ACHN (cell line): Measurements from ENCODE around the gene PLAAT2.
"Not testable (repeated sequence)": the region's sequence is repeated elsewhere in the genome, so short reads cannot be mapped to it uniquely, and the experiment has no call there.

Experiments
- DNase-seq: peaks from one replicate; pipeline ENCODE4 v3.0.0-alpha.2; 2015
- in situ Hi-C: cut with HindIII; loops from 2 replicates; pipeline ENCODE4 v1.10.0; 2017; ENCODE audit warnings: low sequenced_read_pairs, low pct_ligation_motif_present, low pct_unique_long_range_greater_than_20kb

The PLAAT2 gene

DNA sequence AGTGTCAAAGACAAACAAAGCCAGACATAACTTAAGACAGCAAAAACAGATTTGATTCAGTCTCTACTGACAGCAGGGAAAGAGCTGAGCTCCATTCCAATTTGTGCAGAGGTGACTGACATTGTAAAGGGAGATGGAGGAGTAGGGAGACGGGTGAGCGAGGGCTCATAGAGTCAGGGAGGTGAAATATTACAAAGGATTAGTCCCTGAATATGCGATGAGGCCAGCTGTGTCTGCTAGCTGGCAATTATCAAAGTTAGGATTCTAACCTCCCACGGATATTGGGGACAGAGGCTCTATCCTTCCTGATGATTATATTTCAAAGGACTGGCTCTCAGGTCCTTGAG lies 8.3 kb downstream of the PLAAT2 start:
- DNase-seq: no peak
- in situ Hi-C loops: no loop called here

DNA sequence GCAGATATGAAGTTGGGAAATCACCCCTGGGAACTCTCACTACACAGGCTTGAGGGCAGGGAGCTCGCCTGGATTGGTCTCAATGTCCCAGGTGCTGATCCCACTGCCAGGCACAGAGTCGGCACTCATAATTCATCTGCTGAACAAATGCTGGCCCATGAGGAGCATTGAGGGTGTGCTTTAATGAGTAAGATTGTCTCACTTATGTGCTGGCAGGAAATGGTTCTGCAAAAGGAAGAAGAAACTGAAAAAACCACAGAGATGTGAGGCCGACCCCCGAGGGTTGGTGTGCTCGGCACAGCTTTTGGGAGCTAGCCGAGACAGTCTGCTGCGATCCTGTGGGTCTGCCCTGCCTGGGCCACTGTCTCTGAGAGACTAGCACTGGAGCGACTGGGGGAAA lies 9.4 kb downstream of the PLAAT2 start:
- DNase-seq: no peak
- in situ Hi-C loops: no loop called here

DNA sequence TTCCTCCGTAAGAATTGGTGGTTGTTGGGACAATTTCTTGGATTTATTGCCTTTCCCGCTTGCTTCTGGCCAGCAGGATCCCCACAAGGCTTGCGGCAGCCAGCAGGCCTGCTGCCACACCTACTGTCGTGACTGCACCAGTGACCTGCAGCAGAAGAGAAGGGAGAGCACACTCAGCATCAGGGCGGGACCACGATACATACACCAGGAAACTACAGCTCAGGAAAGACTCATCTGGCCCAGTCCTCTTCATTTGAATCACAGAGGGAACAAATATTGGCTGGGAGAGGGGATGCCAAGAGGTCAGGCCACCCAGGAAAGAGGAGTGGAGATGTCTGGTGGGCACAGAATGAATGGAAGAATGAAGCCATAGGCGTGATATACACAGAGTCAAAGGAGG lies 10.3 kb downstream of the PLAAT2 start:
- in situ Hi-C loops: no loop called here
- DNase-seq: no peak

DNA sequence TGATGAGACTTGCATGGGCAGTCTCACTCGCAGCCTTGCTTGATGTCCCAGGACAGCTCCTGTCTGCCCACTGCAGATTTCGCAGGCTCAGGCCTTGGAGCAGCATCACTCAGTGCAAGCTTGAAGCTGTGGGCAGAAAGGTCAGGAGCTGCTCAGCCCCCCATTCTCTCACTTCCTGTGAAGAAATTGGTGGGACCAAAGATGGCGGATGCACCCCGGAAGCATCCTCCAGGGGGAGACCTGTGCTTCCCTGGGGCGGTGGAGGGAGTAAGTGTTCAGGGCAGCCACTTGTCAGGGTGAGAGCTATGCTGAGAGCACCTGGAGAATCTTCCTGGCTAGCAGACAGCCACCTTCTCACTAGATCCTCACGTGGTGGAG lies 11.3 kb downstream of the PLAAT2 start:
- in situ Hi-C loops: no loop called here
- DNase-seq: no peak

DNA sequence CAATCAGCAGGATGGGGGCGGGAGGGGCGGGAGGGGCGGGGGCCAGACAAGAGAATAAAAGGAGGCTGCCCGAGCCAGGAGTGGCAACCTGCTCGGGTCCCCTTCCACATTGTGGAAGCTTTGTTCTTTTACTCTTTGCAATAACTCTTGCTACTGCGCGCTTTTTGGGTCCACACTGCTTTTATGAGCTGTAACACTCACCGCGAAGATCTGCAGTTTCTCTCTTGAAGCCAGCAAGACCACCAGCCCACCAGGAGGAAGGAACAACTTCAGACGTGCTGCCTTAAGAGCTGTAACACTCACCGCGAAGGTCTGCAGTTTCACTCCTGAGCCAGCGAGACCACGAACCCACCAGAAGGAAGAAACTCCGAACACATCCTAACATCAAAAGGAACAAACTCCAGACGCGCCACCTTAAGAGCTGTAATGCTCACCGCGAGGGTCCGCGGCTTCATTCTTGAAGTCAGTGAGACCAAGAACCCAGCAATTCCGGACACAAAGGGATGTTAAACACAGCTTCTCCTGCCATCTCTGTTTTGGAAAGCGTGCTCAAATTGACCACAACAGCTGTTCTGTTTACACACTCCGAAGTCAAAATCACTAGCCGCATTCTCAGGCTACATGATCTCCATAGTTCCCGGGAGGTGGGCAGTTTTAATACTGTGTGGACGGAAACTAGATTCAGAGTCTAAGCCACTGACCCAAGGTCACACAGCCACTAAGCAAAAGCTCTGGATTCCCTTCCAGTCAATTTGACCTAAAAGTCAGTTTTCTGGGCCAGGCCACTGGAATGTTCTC lies 11.9 kb downstream of the PLAAT2 start:
- DNase-seq: no peak
- in situ Hi-C loops: no loop called here

DNA sequence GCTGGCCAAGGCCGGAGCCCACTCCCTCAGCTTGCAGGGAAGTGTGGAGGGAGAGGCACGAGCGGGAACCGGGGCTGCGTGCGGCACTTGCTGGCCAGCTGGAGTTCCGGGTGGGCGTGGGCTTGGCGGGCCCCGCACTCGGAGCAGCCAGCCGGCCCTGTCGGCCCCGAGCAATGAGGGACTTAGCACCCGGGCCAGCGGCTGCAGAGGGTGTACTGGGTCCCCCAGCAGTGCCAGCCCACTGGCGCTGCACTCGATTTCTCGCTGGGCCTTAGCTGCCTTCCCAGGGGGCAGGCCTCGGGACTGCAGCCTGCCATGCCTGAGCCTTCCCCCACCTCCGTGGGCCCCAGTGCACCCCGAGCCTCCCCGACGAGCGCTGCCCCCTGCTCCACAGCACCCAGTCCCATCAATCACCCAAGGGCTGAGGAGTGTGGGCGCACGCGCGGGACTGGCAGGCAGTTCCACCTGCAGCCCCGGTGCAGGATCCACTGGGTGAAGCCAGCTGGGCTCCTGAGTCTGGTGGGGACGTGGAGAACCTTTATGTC lies 13.0 kb downstream of the PLAAT2 start:
- DNase-seq, in situ Hi-C loops: not testable (repeated sequence)

DNA sequence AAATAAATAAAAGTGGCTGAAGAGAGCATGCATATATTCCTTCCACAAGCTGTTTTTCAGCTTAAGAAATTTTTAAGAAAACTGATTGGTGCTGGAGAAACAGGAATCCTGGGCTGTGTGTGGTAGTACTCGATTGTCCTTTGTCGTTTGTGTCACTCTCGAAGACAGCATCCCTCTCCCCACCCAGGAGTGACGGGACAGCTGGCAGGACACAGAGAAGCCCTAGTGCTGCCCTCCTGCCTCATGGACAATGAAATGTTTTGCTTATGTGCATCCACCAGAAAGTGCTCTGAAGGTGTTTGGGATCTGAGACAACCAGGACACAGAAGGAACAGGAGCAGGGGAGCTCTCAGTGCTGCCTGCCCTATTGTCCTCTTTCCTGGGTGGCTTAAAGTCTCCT lies 13.8 kb downstream of the PLAAT2 start:
- in situ Hi-C loops: no loop called here
- DNase-seq: no peak

DNA sequence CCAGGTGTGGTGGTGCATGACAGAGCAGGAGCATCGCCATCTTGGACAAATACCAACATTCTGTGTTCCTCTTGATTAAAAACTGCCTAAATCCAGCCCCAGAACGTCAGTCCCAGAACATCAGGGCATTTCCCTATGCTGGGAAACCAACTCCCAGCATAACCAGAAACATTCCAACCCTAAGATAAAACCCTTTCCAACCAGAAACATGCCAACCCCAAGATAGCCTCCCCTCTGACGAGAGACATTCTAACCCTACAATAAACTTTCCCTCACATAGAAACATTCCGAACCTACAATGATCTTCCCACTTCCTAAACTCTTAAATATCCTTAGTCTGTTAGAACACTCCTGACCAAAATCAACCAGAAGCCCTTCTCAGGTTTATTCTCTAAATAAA lies 15.0 kb downstream of the PLAAT2 start:
- no peak for DNase-seq
- in situ Hi-C loops: no loop called here

DNA sequence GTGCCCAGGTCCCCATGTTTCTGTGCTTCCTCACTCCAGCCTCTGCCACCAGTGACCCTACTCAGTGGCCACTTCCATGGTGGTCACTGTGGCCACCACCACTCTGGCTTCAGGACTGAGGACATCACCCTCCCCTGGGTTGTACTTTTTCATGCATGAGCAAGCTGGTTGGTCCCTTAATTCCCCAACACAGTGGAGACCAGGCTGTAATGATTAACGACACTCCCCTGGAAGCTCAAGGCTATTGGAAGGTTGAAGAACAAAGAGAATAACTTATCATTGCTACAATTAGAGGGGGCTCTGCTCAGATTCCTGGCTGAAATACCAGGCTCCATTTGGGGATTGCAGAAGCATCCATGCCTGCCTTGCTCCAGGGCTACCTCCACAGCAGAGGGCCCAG lies 16.1 kb downstream of the PLAAT2 start:
- no peak for DNase-seq
- in situ Hi-C loops: no loop called here

DNA sequence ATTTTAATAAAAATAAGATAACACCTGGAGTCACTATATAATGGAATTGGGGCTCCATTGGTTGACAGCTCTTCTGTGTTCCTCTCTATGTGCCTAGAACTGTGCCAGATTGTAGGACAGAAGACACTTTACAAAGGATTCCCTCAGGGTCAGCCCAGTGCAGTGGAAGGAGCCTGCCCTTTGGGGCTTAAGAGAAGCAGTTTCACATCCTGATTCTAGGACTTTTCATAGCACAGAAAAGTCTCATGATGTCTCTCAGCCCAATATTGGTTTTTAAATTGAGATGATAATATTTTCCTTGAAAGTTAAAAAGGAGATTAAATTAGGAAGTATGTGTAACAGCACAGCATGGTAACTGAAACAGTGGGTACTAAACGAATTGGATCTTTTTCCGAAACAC lies 19.5 kb downstream of the PLAAT2 start:
- DNase-seq: no peak
- in situ Hi-C loops: no loop called here

DNA sequence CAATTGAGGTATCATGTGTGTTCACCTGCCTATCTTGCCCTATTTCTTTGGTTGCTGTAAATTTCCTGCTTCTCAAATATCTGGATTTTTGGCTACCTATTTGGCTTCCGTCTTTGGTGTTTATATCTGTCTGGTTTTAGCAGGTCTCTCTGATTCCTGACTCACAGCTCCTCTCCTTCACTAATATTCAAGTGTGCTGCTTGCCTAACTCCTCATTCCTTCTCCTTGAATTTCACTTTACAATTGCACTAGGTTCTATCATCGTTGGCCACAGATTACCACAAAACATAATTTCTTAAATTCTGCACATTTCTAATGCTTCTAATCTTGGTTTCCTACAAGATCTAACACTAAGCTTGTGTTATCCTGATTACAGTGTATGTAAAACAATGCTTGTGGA lies 20.7 kb downstream of the PLAAT2 start:
- DNase-seq, in situ Hi-C loops: not testable (repeated sequence)

DNA sequence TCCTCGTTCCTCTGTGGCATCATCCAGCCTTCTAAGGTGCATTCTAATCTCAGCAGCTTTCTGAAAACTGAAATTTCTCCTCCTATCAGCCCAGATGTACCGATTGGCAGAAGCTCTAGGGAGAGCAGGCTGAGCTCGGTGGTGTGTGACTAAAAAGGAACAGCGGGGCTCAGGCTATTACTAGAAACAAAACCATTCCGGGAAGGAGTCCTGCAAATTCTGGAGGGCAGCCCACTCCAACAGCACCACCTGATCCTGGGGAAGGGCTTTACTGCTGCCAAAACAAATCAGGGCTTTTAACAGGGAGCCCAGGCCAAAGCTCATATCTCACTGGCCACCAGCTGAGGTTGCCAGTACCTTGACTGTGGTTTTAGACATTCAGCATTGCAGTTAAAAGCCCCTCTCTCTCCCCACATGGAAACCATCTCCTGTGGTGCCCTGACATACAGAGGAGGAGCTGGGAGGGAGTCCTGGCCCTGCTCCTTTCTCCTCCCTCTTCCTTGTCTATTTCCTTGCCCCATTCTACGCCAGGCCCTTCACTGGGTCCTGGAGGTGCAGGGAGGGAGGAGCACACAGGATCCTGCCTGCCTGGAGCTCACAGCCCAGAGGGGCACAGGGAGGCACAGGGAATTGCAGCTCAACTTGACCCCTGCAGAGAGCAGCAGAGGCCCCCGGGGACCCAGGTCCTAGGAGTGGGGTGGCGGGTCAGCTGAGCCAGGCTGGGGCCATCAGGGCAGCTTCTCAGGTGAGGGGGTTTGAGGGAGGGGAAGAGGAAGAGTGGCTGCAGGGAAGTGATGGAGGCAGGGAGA lies 25.7 kb downstream of the PLAAT2 start:
- peak; percentile 27 for DNase-seq
- in situ Hi-C loops: no loop called here

DNA sequence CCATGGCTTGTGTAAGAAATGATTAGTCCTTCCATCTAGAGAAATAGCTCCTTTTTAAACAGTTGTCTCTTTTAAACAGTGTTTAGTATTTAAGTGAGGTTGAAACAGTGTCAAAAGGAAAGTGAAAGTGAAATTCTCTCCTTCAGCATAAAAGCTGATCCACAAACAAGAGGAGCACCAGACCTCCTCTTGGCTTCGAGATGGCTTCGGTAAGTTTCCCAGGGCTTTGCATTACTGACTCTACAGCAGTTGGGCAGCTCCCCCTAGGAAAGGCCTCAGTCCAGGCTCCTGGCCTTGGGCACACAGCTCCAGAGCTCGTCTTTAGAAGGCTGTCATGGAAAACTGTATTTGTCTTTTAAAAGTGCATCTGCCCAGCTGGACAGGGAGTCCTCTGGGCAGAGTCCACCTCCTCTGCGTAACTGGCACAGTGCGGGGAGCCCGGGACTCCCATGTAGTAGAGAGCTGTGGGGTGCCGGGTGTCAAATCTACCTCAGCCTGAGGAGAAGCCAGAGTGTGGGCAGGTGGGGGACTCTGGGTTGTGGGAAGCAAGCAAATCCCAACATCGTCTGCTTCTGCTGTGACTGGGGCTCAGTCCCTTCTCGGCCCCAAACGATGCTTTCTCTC lies 26.4 kb downstream of the PLAAT2 start, which contains the start of gene PLAAT4:
Gene PLAAT4, plus strand, starts transcription at position 140 of the 624 bp plus-strand sequence. Its CDS starts 61 bp downstream, at position 201.
- DNase-seq: peak; percentile 55

DNA sequence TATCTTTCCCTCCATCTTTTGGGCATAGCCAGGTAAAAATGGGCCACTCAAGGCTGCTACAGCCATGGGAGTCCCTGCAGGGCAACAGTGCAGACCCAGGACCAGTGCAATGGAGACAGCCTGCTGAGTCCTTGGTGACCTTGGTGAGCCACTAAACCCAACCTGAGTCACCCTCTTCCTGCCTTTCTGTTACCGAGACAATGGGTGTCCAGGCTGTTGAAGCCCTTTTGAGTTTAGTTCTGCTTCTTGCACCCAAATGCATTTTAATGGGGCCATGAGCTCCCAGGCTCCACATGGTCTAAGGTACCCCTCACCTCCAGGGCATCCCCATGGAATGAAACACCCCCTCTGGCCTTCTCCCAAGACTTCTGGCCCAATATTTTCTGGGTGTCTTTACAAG lies 27.4 kb downstream of the PLAAT2 start:
- in situ Hi-C loops: no loop called here
- no peak for DNase-seq

More for the DNA sequence above, 26.4 kb downstream of the PLAAT2 start, which contains the start of gene PLAAT4:
- in situ Hi-C loops: no loop called here

DNA sequence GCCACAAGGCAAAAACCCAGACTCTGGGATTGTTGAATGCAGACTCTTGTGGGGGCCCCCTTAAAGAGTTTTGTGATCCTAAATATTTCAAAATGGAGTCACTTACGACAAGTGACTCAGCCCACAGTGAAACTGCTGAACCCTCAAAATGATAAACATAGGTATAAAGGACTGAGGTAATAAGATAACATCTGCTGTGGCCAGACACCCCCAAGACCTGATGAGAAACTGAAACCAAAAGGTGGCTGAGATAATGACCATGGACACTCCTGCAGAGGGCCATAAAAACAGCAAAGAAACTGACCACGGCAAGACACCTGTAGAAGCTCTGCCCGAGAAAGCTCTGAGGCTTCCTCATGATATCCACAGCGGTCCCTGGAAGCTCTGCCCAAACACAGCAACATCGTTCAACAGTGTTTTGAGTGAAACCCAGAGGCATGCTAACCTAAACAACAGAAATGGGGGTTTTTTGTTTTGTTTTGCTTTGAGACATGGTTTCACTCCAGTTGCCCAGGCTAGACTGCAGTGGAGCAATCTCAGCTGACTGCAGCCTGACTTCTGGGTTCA lies 28.2 kb downstream of the PLAAT2 start:
- in situ Hi-C loops: no loop called here
- DNase-seq: no peak

DNA sequence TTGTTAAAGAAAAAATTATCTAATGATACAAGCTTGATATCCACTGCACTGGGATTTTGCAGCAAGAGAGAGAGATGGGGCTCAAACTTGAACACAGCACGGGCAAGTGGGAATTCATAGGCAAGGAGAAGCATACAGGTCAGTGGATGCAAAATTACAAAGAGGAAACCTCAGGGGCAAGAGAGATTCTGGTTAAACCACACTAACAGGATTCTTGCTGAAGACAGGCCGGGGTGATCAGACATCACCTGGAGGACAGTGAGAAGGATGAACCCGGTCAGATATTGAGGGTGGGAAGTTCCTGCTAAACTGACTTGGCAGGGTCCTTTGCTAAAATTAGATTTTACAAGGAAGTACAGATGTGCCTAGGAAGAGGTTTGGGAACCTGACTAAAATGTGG lies 29.1 kb downstream of the PLAAT2 start:
- in situ Hi-C loops: no loop called here
- DNase-seq: no peak

DNA sequence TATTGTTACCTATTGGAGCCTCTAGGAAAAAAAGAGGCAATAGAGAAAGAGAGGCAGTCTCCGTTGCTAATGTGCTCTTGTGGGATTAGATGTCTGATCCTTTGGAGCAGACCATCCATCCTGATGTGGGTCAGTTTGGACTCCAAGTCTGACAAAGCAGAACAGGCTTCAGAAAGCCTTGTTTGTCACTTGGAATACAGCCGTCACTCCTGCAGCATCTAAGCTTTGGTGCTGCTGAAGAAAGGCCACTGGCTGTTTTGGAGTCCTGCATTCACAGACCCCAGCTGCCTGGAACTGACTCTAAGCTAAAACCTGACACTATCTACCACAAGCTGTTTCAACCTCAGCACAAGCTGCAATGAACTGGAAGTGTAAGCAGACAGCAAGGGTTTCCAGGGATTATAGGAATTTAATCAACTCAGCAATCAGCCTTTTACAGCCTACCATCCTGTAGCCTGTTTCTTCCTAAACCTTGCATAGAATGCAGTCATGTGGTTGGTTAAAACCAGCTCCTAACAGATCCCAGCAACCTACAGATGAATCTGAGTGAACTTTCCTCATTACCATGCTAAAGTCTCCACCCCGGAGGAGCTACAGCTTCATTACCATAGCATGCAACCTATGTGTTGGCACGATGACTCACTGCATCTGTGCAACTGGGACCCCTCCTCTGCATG lies 30.2 kb downstream of the PLAAT2 start:
- in situ Hi-C loops: no loop called here
- DNase-seq: no peak

DNA sequence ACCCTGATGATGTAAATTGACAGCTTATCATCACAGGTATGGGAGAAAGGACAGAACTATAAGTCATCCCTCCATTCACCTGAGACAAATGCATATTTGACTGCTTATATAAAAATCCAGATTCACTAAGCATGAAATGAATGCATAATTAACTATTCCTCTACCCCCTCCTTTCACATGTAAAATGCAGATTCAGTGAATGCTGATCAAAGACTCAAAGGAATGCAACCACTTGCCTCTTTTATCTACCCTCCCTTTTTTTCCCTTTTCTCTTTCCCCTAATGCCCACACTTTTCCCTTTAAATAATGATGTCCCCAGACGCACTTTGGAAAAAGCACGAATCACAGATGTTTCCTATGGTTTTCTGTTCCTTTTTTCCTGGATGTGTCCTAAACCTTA lies 31.1 kb downstream of the PLAAT2 start:
- in situ Hi-C loops: no loop called here
- no peak for DNase-seq
